WERI-Rb-1 (cell line): ENCODE results near the gene KISS1R.

Experiments
- DNase-seq: peaks from one replicate; pipeline ENCODE4 v3.0.0-alpha.2; 2020
- H3K27ac ChIP-seq: fragments of 250-450 bp; sonication (Bioruptor Pico); 2 replicates; pipeline ENCODE4 v1.5.1; 2020; ENCODE audit warnings: mild to moderate bottlenecking, moderate library complexity
- H3K27me3 ChIP-seq: fragments of 250-450 bp; sonication (Bioruptor Pico); 2 replicates; pipeline ENCODE4 v1.5.1; 2021; ENCODE audit warnings: mild to moderate bottlenecking, low read depth, moderate library complexity; ENCODE audit not compliant: insufficient read depth, severe bottlenecking
- H3K36me3 ChIP-seq: fragments of 250-450 bp; sonication (Bioruptor Pico); 2 replicates; pipeline ENCODE4 v1.5.1; 2020; ENCODE audit warnings: mild to moderate bottlenecking, moderate library complexity
- H3K4me3 ChIP-seq: 2 replicates; pipeline ENCODE4 v1.5.1; 2011; ENCODE audit warnings: low read depth, mild to moderate bottlenecking, control low read depth, low read length
- H3K9me3 ChIP-seq: fragments of 250-450 bp; sonication (Bioruptor Pico); 2 replicates; pipeline ENCODE4 v1.5.1; 2021; ENCODE audit warnings: mild to moderate bottlenecking, moderate library complexity; ENCODE audit not compliant: severe bottlenecking
- TF ChIP-seq, protein P1 (sequence below): IDR thresholded peaks from 2 replicates; pipeline ENCODE4 v1.5.1; 2011; ENCODE audit warnings: low read depth, mild to moderate bottlenecking, control low read depth, inconsistent platforms, low read length

The KISS1R gene

DNA sequence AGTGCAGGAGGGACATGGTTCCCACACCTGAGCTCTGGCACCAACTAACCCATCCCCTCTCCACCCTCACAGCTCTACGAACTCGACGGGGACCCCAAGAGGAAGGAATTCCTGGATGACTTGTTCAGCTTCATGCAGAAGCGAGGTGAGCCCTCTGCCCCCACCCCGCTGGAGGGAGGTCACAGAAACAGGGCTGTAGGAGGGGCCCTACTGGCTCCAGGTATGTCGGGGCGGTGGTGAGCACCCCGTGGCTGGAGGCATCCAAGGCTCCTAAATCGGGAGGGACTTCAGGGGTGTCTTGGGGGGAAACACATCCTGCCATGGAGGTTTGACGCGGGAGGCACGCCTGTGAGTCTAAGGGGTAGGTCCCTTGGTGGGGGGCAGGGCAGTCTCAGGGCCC is 42.9 kb downstream of the KISS1R start:
- H3K9me3 ChIP-seq = peaks cover 4% of the 10 kb centered on the region
- no peak overlapping the region for H3K4me3 ChIP-seq
- DNase-seq = no peak
- peaks cover 48% of the 10 kb centered on the region for H3K36me3 ChIP-seq
- no peaks in the 10 kb centered on the region for H3K27me3 ChIP-seq
- TF ChIP-seq, protein P1, sequence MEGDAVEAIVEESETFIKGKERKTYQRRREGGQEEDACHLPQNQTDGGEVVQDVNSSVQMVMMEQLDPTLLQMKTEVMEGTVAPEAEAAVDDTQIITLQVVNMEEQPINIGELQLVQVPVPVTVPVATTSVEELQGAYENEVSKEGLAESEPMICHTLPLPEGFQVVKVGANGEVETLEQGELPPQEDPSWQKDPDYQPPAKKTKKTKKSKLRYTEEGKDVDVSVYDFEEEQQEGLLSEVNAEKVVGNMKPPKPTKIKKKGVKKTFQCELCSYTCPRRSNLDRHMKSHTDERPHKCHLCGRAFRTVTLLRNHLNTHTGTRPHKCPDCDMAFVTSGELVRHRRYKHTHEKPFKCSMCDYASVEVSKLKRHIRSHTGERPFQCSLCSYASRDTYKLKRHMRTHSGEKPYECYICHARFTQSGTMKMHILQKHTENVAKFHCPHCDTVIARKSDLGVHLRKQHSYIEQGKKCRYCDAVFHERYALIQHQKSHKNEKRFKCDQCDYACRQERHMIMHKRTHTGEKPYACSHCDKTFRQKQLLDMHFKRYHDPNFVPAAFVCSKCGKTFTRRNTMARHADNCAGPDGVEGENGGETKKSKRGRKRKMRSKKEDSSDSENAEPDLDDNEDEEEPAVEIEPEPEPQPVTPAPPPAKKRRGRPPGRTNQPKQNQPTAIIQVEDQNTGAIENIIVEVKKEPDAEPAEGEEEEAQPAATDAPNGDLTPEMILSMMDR = peak; percentile 24; the same call in 1 of the 2 replicates
- no peak overlapping the region for H3K27ac ChIP-seq

DNA sequence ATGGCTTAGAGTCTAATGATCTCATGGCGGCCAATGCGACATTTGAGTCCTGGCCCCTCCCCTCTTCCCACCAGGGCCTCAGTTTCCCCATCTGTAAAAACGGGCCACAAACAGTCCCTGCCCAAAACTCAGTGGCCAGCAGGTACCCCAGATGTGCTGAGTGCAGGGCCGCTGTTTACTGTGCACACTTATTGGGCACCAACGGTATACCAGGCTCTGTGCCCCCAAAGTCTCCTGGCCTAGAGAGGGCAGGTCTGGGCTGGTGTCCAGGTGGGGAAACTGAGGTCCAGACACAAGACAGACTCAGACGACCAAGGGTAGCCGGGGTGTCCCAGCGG is 43.4 kb downstream of the KISS1R start:
- Histone ChIP-seq H3K4me3 (no peak overlapping the region), H3K27me3 (no peaks in the 10 kb centered on the region), H3K9me3 (peaks cover 7% of the 10 kb centered on the region), H3K36me3 (peaks cover 54% of the 10 kb centered on the region), H3K27ac (no peak overlapping the region)
- TF ChIP-seq, protein P1 = no peak
- no peak for DNase-seq

DNA sequence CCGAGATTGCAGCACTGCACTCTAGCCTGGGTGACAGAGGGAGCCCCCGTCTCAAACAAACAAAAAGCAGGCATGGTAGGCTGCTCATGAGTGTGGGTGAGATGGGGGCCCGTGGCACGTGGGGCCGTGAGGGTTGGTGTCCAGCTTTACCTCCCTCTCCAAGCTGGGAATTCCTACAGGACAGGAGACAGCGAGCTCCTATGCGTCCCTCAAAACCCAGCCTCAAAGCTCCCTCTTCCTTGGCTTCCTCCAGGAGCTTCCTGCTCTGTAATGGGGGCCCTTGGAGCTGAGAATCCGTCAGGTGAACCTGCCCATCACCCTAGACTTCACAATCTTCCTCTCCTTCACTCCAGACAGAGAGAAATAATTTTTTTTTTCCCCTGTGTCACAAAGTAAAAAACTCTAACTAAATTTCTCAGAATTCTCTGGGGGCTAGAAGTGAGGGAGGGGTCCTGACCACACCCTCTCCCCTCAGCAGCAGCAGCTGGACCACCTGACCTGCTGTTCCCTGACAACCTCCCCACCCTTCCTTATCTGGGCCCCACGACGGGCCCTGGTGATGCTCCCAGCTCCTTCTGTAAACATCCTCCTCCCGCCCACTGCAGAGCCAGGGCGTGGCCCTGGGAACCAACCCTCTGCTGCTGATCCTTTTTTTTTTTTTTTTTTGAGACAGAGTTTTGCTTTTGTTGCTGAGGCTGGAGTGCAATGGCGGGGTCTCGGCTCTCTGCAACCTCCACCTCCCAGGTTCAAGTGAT is 44.9 kb downstream of the KISS1R start:
- TF ChIP-seq, protein P1 = no peak
- peaks cover 7% of the 10 kb centered on the region for H3K9me3 ChIP-seq
- no peak overlapping the region for H3K4me3 ChIP-seq
- H3K27ac ChIP-seq = no peak overlapping the region
- DNase-seq = no peak
- peaks cover 62% of the 10 kb centered on the region for H3K36me3 ChIP-seq
- H3K27me3 ChIP-seq = no peaks in the 10 kb centered on the region

DNA sequence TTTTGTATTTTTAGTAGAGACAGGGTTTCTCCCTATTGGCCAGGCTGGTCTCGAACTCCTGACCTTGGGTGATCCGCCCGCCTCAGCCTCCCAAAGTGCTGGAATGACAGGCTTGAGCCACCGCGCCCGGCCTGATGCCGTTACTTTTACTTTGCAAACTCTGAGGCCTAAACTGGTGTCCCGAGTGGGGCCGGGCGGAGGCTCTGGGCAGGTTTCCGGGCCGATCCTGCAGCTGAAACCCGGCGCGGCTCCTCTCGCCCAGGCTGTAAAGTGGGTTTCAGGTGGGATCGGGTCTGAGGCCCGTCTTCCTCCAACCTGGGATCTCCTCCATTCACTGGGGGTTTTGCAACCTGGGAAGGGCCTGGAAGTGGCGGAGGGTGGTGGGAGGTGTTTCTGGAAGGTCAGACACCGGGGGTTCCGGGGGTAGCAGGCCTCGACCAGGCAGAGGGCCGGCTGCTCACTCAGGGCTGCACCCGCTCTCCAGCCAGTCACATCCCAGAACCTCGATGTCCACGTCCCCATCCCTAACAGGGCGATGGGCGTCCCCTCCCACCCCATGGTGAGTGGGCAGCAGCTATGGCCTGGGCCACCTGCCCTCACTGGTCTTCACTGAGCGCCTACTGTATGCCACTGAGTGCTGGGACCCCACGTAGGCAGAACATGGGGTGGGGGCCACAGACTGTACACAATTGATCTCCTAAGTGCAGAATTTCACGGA is 45.7 kb downstream of the KISS1R start:
- DNase-seq = no peak
- H3K4me3 ChIP-seq = no peak overlapping the region
- peaks cover 7% of the 10 kb centered on the region for H3K9me3 ChIP-seq
- peaks cover 69% of the 10 kb centered on the region for H3K36me3 ChIP-seq
- no peak overlapping the region for H3K27ac ChIP-seq
- no peaks in the 10 kb centered on the region for H3K27me3 ChIP-seq
- TF ChIP-seq, protein P1 = no peak

DNA sequence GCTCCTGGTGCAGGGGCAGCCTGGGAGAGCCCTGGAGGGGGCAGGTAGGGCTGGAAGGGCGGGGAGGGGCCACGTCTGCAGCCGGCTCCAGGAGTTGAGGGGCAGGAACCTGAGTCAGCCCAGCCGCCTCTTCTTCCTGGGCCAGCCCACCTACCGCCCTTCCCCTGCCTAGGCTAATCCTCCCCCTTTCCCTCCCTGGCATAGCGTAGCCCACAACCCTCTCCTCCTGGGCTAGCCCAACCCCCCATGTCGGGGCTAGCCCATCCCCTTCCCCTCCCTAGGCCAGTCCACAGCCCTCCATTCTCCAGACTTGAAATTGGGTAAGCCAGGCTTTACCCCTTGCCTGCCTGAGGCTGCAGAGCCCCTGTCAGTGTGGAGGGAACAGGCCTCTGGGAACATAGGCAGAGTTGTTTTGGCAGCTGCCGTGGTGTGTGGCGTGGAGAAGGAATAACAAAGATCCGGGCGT is 46.4 kb downstream of the KISS1R start:
- DNase-seq = no peak
- no peak overlapping the region for H3K27ac ChIP-seq
- peaks cover 73% of the 10 kb centered on the region for H3K36me3 ChIP-seq
- H3K4me3 ChIP-seq = no peak overlapping the region
- no peaks in the 10 kb centered on the region for H3K27me3 ChIP-seq
- TF ChIP-seq, protein P1 = no peak
- H3K9me3 ChIP-seq = peaks cover 7% of the 10 kb centered on the region
